Activated effector memory CD4-positive, alpha-beta T cell treated with anti-CD3 and anti-CD28 coated beads, Interleukin-2, amount 50 U/mL, for 16 hours (primary cell): ENCODE results near the gene RABL2B.

Experiments
- DNase-seq: peaks from one replicate; pipeline ENCODE4 v3.0.0-alpha.2; 2020

Gene RABL2B

GRCh38 chr22:50737728-50738648, 45.4 kb downstream of the RABL2B start, which contains the start of gene ACR:
TSS of gene ACR (plus strand) at chr22:50738204. CDS start at chr22:50738236, 32 bp downstream.
- peak; percentile 52 for DNase-seq

DNA sequence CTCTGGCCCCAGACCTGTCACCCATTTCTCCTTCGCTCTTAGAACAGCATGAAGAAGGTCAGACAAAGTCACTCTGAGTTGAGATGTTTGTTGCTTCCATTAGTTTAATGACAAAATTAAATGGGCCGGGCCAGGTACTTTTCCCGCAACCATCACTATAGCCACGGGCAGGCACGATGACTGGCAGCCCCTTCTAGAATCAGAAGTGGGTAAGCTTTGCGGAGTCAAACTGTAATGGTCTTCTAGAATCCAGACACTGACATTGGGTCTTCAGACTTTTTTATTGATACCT, 47.8 kb downstream of the RABL2B start:
- no peak for DNase-seq

GRCh38 chr22:50734986-50735738, 48.3 kb downstream of the RABL2B start:
- DNase-seq, result peak; percentile 38

DNA sequence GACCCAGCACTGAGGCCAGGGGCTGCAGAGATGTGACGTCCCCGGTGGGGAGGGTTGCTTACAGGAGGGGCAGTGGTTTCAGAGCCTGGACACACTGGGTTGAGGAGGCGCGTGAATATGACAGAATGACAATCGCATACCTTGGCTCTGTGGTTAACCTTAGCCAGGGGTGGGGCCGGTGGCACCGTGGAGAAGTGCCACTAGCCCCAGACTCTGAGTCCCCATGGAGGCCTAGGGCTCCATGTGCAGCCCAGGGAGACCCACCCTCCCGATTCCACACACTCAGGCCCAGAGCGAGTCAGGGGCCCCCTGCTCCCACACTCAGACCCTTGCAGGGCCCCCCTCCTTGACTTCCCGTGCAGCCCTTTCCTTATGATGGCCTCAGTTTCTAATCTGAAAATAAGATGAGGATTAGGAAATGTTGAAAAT, 49.1 kb downstream of the RABL2B start:
- DNase-seq, result peak; percentile 51

- peak; percentile 47 for DNase-seq
Observed at GRCh38 chr22:50733521-50734342, 49.7 kb downstream of the RABL2B start.

DNA sequence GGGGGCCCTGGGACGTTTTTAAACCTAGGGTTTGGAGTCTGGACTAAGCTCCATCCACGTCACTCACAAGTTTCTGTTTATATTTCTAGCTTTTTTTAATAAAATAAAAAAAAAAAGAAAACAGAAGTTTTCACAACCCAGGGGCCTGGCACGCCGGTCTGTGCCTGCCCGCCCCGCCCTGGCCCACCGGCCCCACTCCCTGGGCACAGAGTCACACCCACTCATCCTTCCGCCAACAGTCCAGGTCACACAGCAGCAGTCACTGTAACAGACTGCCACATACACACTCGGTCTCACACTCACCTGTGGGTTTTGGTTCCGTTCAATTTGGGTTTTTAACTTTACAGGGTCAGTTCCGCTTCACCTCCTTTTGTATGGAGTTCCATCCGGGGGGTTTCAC, 50.8 kb downstream of the RABL2B start:
- no peak for DNase-seq

GRCh38 chr22:50731811-50732624, 51.4 kb downstream of the RABL2B start:
- peak; percentile 84 for DNase-seq

DNA sequence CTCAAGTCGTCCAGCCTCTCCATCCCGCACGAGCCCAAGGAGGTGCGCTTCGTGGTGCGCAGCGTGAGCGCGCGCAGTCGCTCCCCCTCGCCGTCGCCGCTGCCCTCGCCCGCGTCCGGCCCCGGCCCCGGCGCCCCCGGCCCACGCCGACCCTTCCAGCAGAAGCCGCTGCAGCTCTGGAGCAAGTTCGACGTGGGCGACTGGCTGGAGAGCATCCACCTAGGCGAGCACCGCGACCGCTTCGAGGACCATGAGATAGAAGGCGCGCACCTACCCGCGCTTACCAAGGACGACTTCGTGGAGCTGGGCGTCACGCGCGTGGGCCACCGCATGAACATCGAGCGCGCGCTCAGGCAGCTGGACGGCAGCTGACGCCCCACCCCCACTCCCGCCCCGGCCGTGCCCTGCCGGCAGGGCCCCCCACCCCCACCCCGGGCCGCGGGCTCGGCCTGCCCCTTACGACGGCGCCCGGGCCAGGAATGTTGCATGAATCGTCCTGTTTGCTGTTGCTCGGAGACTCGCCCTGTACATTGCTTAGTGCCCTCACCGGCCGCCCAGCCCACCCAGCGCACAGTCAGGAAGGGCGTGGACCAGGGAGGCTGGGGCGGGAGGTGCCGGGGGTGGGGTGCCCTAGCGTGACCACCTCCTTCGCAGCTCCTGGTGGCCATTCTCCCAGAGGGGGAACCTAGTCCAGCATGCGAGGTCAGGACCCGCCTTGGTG, 52.3 kb downstream of the RABL2B start:
- DNase-seq, result peak; percentile 54

DNA sequence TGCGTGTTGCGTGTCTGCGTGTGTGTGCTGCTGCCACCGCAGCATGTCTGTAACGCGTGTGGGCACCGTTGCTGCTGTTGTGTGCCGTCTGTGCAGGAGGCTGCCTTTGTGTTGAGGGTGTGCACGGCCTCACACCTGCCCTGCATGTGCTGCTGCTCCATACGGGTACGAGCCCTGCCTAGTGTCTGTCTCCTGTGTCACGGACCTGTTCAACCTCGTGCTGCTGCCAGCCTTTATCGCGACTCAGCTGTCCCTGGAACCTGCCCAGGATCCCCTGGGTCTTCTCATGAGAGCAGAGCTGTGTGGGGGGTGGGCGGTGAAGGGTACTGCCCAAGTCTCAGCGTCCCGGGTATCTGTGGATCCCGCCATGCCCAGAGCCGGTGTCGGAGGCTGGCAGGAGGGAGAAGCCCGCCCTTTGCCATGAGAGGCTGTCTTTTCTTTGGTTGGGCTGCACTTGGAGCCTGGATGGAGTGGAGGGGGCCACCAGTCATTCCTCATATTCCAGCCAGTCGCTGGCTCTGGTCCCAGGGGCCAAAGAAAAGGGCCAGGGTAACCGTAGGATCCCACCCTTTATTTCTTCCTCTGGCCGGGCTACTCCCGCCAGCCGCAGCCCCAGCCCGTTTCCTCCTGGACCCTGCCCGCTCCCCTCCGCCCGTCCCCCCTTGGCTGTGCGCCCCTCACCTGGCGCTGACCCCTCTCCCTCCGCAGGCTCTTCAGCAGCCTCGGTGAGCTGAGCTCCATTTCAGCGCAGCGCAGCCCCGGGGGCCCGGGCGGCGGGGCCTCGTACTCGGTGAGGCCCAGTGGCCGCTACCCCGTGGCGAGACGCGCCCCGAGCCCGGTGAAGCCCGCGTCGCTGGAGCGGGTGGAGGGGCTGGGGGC, 53.2 kb downstream of the RABL2B start:
- DNase-seq, result peak; percentile 55

- DNase-seq, result peak; percentile 46
Observed at GRCh38 chr22:50729391-50730012, 53.9 kb downstream of the RABL2B start.

GRCh38 chr22:50728523-50728931, 54.9 kb downstream of the RABL2B start:
- DNase-seq, result no peak

DNA sequence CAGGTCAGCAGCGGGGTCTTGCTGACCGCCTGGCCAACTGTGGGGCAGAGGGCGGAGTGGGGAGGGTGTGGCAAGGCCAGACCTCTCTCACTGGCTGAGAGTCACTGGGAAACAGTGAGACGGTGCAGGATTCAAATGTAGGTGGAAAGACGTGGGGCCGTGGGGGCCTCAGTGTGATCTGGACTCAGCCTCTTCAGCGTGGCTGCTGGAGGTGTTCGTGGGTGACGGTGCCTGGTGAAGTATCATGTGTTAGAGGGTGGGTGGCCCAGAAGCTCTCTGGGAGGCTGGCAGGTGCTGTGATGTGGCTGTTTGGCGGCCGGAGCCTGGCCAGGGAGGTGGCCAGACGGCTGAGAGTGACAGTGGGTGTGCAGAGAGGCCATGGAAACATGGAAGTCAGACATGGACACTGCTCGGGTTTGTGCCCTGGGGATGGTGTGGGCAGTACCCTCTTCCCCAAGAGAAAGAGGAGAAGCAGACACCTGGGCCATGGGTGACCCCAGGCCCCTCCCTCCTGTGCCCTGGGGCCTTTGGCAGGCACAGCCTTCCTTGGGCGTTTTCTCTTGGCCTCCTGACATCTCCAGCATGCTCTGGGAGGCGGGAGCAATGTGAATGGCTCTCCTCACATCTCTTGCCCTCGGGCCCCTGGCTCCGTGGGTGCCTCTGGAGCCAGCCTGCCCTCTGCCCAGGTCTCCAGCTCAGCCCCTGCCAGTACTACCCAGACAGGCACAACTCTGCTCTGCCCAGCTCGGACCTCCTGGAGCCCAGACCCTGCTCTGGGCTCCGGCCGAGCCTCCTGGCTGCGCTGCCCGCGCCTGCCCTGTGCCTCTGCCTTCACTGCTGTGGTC, 55.5 kb downstream of the RABL2B start:
- no peak for DNase-seq

- no peak for DNase-seq
Observed at GRCh38 chr22:50726643-50727340, 56.6 kb downstream of the RABL2B start.

GRCh38 chr22:50725597-50725996, 57.8 kb downstream of the RABL2B start:
- no peak for DNase-seq

GRCh38 chr22:50724616-50725015, 58.8 kb downstream of the RABL2B start:
- no peak for DNase-seq

- DNase-seq, result no peak
Observed at GRCh38 chr22:50723991-50724390, 59.4 kb downstream of the RABL2B start.

- no peak for DNase-seq
Observed at GRCh38 chr22:50722716-50723428, 60.6 kb downstream of the RABL2B start.
